Measurements from ENCODE around the gene CDH5. TPM values are rescaled to one million over a fixed set of nuclear protein-coding genes. Genes with fewer than 3 reads are reported as not detected.

Gene CDH5
- total RNA-seq, 4 donors from 2014 or later, result 5.3 to 28.1 (median 11.4) TPM

DNA sequence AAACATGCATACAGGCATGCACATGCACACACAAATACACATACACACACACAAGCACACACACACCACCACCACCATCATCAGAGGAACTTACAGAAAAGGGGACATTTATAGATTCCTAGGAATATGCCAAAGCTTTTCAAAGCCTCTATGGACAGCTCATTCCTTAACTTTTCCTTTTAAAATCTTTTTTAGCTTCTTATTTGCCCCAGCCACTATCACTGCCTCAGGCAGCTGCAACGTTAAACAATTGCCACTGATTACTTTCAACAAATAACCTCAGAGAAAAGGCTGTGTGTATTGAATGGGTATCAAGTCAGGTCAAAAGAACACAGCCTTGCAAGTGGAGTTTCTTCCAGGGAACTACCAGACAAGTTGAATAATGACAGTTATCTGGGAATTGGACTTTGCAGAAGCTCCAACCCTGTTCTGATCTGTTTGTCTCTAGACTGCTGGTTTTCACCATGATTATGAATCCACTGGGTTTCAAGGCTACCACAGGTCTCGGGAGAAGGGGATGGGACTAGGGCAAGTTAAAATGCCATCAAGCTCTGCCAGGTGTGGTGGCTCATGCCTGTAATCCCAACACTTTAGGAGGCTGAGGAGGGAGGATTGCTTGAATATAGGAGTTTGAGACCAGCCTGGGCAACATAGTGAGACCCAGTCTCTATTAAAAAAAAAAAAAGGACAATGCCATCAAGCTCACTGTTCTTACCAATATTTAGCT is 38.7 kb downstream of the CDH5 start:
- TF ChIP-seq, protein P1, sequence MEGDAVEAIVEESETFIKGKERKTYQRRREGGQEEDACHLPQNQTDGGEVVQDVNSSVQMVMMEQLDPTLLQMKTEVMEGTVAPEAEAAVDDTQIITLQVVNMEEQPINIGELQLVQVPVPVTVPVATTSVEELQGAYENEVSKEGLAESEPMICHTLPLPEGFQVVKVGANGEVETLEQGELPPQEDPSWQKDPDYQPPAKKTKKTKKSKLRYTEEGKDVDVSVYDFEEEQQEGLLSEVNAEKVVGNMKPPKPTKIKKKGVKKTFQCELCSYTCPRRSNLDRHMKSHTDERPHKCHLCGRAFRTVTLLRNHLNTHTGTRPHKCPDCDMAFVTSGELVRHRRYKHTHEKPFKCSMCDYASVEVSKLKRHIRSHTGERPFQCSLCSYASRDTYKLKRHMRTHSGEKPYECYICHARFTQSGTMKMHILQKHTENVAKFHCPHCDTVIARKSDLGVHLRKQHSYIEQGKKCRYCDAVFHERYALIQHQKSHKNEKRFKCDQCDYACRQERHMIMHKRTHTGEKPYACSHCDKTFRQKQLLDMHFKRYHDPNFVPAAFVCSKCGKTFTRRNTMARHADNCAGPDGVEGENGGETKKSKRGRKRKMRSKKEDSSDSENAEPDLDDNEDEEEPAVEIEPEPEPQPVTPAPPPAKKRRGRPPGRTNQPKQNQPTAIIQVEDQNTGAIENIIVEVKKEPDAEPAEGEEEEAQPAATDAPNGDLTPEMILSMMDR (IDR thresholded peaks at IDR 0.05), result no peak
- no peak for TF ChIP-seq POLR2A (IDR thresholded peaks at IDR 0.05)
- Histone ChIP-seq H3K27me3 (no peaks in the 10 kb centered on the region), H3K9me3 (no peaks in the 10 kb centered on the region), H3K27ac (no peak overlapping the region), H3K4me1 (peaks cover 0 to 20% (median 0%) of the 10 kb centered on the region in 4 donors), H3K4me3 (no peak overlapping the region), H3K36me3 (no peaks in the 10 kb centered on the region)
- no peak for DNase-seq

- TF ChIP-seq, protein P1 (IDR thresholded peaks at IDR 0.05), result peak; percentile 79 to 98 (median 86)
- TF ChIP-seq POLR2A (IDR thresholded peaks at IDR 0.05), result no peak
- DNase-seq, result peak; percentile 87 to 94 (median 88)
- Histone ChIP-seq H3K27me3 (no peaks in the 10 kb centered on the region), H3K4me3 (peak overlapping the region; percentile 28 to 60 (median 48)), H3K27ac (no peak overlapping the region), H3K4me1 (peaks cover 0 to 20% (median 0%) of the 10 kb centered on the region in 4 donors), H3K9me3 (peaks cover 0 to 2% (median 0%) of the 10 kb centered on the region in 4 donors), H3K36me3 (no peaks in the 10 kb centered on the region)
Measured at GRCh38 chr16:66406534-66407221, 40.2 kb downstream of the CDH5 start.

- TF ChIP-seq POLR2A (IDR thresholded peaks at IDR 0.05), result no peak
- TF ChIP-seq, protein P1 (IDR thresholded peaks at IDR 0.05), result no peak
- Histone ChIP-seq H3K36me3 (no peaks in the 10 kb centered on the region), H3K4me1 (peaks cover 0 to 20% (median 0%) of the 10 kb centered on the region in 4 donors), H3K27me3 (no peaks in the 10 kb centered on the region), H3K4me3 (peak overlapping the region in 2 of 4 donors; percentile 23 to 29), H3K9me3 (peaks cover 0 to 2% (median 0%) of the 10 kb centered on the region in 4 donors), H3K27ac (peak overlapping the region in 3 of 4 donors; percentile 58 to 63 (median 59))
- DNase-seq, result no peak
Measured at GRCh38 chr16:66408163-66409048, 41.9 kb downstream of the CDH5 start.

GRCh38 chr16:66409156-66409555 is 42.7 kb downstream of the CDH5 start:
- TF ChIP-seq, protein P1 (IDR thresholded peaks at IDR 0.05), result no peak
- no peak for TF ChIP-seq POLR2A (IDR thresholded peaks at IDR 0.05)
- H3K4me3 ChIP-seq, result no peak overlapping the region
- no peak overlapping the region for H3K27ac ChIP-seq
- H3K27me3 ChIP-seq, result no peaks in the 10 kb centered on the region
- H3K9me3 ChIP-seq, result peaks cover 0 to 2% (median 0%) of the 10 kb centered on the region in 4 donors
- peaks cover 0 to 20% (median 0%) of the 10 kb centered on the region in 4 donors for H3K4me1 ChIP-seq
- no peak for DNase-seq
- no peaks in the 10 kb centered on the region for H3K36me3 ChIP-seq

GRCh38 chr16:66412182-66412581 is 45.7 kb downstream of the CDH5 start:
- no peak for TF ChIP-seq POLR2A (IDR thresholded peaks at IDR 0.05)
- TF ChIP-seq, protein P1 (IDR thresholded peaks at IDR 0.05), result no peak
- no peak for DNase-seq
- peaks cover 0 to 14% (median 0%) of the 10 kb centered on the region in 4 donors for H3K4me1 ChIP-seq
- no peaks in the 10 kb centered on the region for H3K27me3 ChIP-seq
- no peak overlapping the region for H3K4me3 ChIP-seq
- peaks cover 0 to 2% (median 0%) of the 10 kb centered on the region in 4 donors for H3K9me3 ChIP-seq
- no peaks in the 10 kb centered on the region for H3K36me3 ChIP-seq
- H3K27ac ChIP-seq, result no peak overlapping the region

Measured in Peyer's patch (tissue), 4 donors.